ENCODE measurements around the gene RTRAF.

GRCh38 chr14:52054678-52055077 lies 65.3 kb downstream of the RTRAF start:
- TF ChIP-seq CTCF (IDR thresholded peaks at IDR 0.05; ENCODE audit: poor library complexity, severe bottlenecking) (no peak), EP300 (conservative IDR thresholded peaks at IDR 0.05; ENCODE audit: poor library complexity, severe bottlenecking) (no peak), POLR2AphosphoS5 (IDR thresholded peaks at IDR 0.05) (no peak), EZH2 (IDR thresholded peaks at IDR 0.05; ENCODE audit: borderline replicate concordance, insufficient read depth, low read length, poor library complexity, severe bottlenecking) (no peak), REST (IDR thresholded peaks at IDR 0.05; ENCODE audit: borderline replicate concordance) (no peak), SMC3 (conservative IDR thresholded peaks at IDR 0.05; ENCODE audit: poor library complexity) (no peak), RAD21 (conservative IDR thresholded peaks at IDR 0.05) (no peak), TAF1 (IDR thresholded peaks at IDR 0.05; ENCODE audit: low read depth) (no peak), MXI1 (conservative IDR thresholded peaks at IDR 0.05; ENCODE audit: poor library complexity, severe bottlenecking) (no peak)

Data from neural cell (in vitro differentiated cells).